HG02610 (cell line): Measurements from ENCODE around the gene CRTC1.
"Not testable (repeated sequence)": the region's sequence is repeated elsewhere in the genome, so short reads cannot be mapped to it uniquely, and the experiment has no call there.

Source experiments
- ATAC-seq: cut with Tn5 transposase; IDR thresholded peaks from one replicate; pipeline ENCODE4 v1.9.1; 2021; ENCODE audit warnings: mild to moderate bottlenecking, moderate library complexity; ENCODE audit not compliant: unreplicated experiment

The CRTC1 gene

GRCh38 chr19:18798384-18799352 lies 115.2 kb downstream of the CRTC1 start:
- ATAC-seq, result no peak

GRCh38 chr19:18799389-18799970 lies 116.0 kb downstream of the CRTC1 start:
- no peak for ATAC-seq

GRCh38 chr19:18800079-18800478 lies 116.6 kb downstream of the CRTC1 start:
- no peak for ATAC-seq

GRCh38 chr19:18800636-18801035 lies 117.2 kb downstream of the CRTC1 start:
- no peak for ATAC-seq

GRCh38 chr19:18802354-18802753 lies 118.9 kb downstream of the CRTC1 start:
- no peak for ATAC-seq

GRCh38 chr19:18803550-18804138 lies 120.2 kb downstream of the CRTC1 start:
- ATAC-seq, result no peak

GRCh38 chr19:18804139-18804601 lies 120.7 kb downstream of the CRTC1 start:
- no peak for ATAC-seq

- no peak for ATAC-seq
Measured at GRCh38 chr19:18804643-18805042, 121.2 kb downstream of the CRTC1 start.

- no peak for ATAC-seq
Measured at GRCh38 chr19:18807861-18808331, 124.4 kb downstream of the CRTC1 start.

- no peak for ATAC-seq
Measured at GRCh38 chr19:18809149-18809868, 125.8 kb downstream of the CRTC1 start.

GRCh38 chr19:18811638-18812037 lies 128.2 kb downstream of the CRTC1 start:
- ATAC-seq, result not testable (repeated sequence)

GRCh38 chr19:18814063-18814462 lies 130.6 kb downstream of the CRTC1 start:
- no peak for ATAC-seq

GRCh38 chr19:18815673-18816072 lies 132.2 kb downstream of the CRTC1 start:
- ATAC-seq, result no peak

- ATAC-seq, result not testable (repeated sequence)
Measured at GRCh38 chr19:18816645-18817044, 133.2 kb downstream of the CRTC1 start.

- ATAC-seq, result no peak
Measured at GRCh38 chr19:18817574-18817973, 134.1 kb downstream of the CRTC1 start.

- no peak for ATAC-seq
Measured at GRCh38 chr19:18828786-18829185, 145.3 kb downstream of the CRTC1 start.

- ATAC-seq, result no peak
Measured at GRCh38 chr19:18830488-18830887, 147.0 kb downstream of the CRTC1 start.

- ATAC-seq, result peak; percentile 71
Measured at GRCh38 chr19:18831524-18832305, 148.2 kb downstream of the CRTC1 start, which contains the start of gene UPF1. UPF1 (plus strand) TSS chr19:18831959; CDS start chr19:18832210, 251 bp downstream.
